IMR-90 (cell line): Measurements from ENCODE around the gene SLFN12L. TPM values are rescaled to one million over a fixed set of nuclear protein-coding genes. Genes with fewer than 3 reads are reported as not detected.
A peak's percentile ranks its signal among the peaks of the same experiment; 100 is the strongest.

Experiments used
- ATAC-seq: fragments of 200-7000 bp; cut with Tn5 transposase; 2 replicates; pipeline ENCODE4 v1.9.1; 2020; ENCODE audit warnings: low read depth, mild to moderate bottlenecking, moderate library complexity
- Bru-seq: library from RNA; stranded (reverse); fragments of 400-500 nt; gene quantifications from one replicate; lab custom pipeline; 2021; lab: Mats Ljungman, UMichigan
- BruChase-seq, 2 experiments: library from RNA; stranded (reverse); fragments of 400-500 nt; gene quantifications; one replicate each; lab custom pipeline; 2021; lab: Mats Ljungman, UMichigan
- BruUV-seq: library from RNA; stranded (reverse); fragments of 400-500 nt; replicated peaks from 2 replicates; lab custom pipeline; 2021; lab: Mats Ljungman, UMichigan
- CTCF ChIA-PET: fragments of 300-600 bp; formaldehyde crosslinking; extraction: SDS; loops from one replicate; lab custom pipeline; 2021; ENCODE audit warnings: antibody characterized with exemption; lab: Yijun Ruan, JAX
- POLR2A ChIA-PET: fragments of 300-600 bp; sonication (Branson Sonifier 250); formaldehyde crosslinking; loops from one replicate; lab custom pipeline; 2022; ENCODE audit warnings: antibody characterized with exemption; ENCODE audit not compliant: unreplicated experiment; lab: Charles Lee
- DNase-seq: peaks from one replicate; pipeline ENCODE4 v3.0.0; 2013
- H2AFZ ChIP-seq: replicated peaks from 2 replicates; pipeline ENCODE3; 2013; ENCODE audit warnings: low read length, mild to moderate bottlenecking; ENCODE audit not compliant: poor library complexity
- H2AK5ac ChIP-seq: 2 replicates; pipeline ENCODE4 v1.6.1; 2013; ENCODE audit warnings: low read depth, low read length, inconsistent platforms
- H2AK9ac ChIP-seq: replicated peaks from 2 replicates; pipeline ENCODE3; 2013; ENCODE audit warnings: mild to moderate bottlenecking, low read depth, low read length, moderate library complexity; ENCODE audit not compliant: poor library complexity
- H2BK120ac ChIP-seq: 2 replicates; pipeline ENCODE4 v1.6.1; 2013; ENCODE audit warnings: low read depth, low read length, inconsistent platforms
- H2BK15ac ChIP-seq: 3 replicates; pipeline ENCODE4 v1.6.1; 2013; ENCODE audit warnings: low read depth, low read length, inconsistent platforms
- H2BK20ac ChIP-seq: 2 replicates; pipeline ENCODE4 v1.6.1; 2013; ENCODE audit warnings: low read depth, mild to moderate bottlenecking, inconsistent platforms, low read length, moderate library complexity
- H2BK5ac ChIP-seq: 2 replicates; pipeline ENCODE4 v1.6.1; 2013; ENCODE audit warnings: mild to moderate bottlenecking, low read depth, low read length, inconsistent platforms; ENCODE audit not compliant: poor library complexity, severe bottlenecking
- H3K14ac ChIP-seq: replicated peaks from 2 replicates; pipeline ENCODE4 v1.6.1; 2013; ENCODE audit warnings: low read depth, low read length, inconsistent platforms
- H3K18ac ChIP-seq: 2 replicates; pipeline ENCODE4 v1.6.1; 2013; ENCODE audit warnings: low read depth, low read length, control low read depth
- H3K23ac ChIP-seq: 2 replicates; pipeline ENCODE4 v1.6.1; 2013; ENCODE audit warnings: low read depth, low read length, inconsistent platforms
- H3K27ac ChIP-seq: 2 replicates; pipeline ENCODE4 v1.5.1; 2013; ENCODE audit warnings: mild to moderate bottlenecking, control low read depth, low read length; ENCODE audit not compliant: insufficient read depth
- H3K27me3 ChIP-seq: 2 replicates; pipeline ENCODE4 v1.6.1; 2013; ENCODE audit warnings: low read length; ENCODE audit not compliant: control insufficient read depth, insufficient read depth
- H3K36me3 ChIP-seq: 2 replicates; pipeline ENCODE4 v1.6.1; 2013; ENCODE audit warnings: low read length, mixed read lengths; ENCODE audit not compliant: control insufficient read depth, insufficient read depth
- H3K4ac ChIP-seq: 2 replicates; pipeline ENCODE4 v1.6.1; 2013; ENCODE audit warnings: low read depth, low read length, inconsistent platforms
- H3K4me1 ChIP-seq: 2 replicates; pipeline ENCODE4 v1.6.1; 2013; ENCODE audit warnings: low read length, mixed read lengths; ENCODE audit not compliant: control insufficient read depth, insufficient read depth
- H3K4me2 ChIP-seq: 2 replicates; pipeline ENCODE4 v1.6.1; 2013; ENCODE audit warnings: low read depth, mild to moderate bottlenecking, control low read depth, low read length, moderate library complexity
- H3K4me3 ChIP-seq: 2 replicates; pipeline ENCODE4 v1.5.1; 2013; ENCODE audit warnings: low read depth, mild to moderate bottlenecking, control low read depth, low read length, moderate library complexity; ENCODE audit not compliant: insufficient read depth
- H3K56ac ChIP-seq: 2 replicates; pipeline ENCODE4 v1.6.1; 2013; ENCODE audit warnings: low read length, inconsistent platforms; ENCODE audit not compliant: insufficient read depth; ENCODE audit errors: extremely low read depth
- H3K79me1 ChIP-seq, 2 experiments: 2 replicates each; pipeline ENCODE4 v1.6.1; 2013; ENCODE audit warnings: low read length in 2 of 2, inconsistent platforms in 1 of 2, low read depth in 1 of 2
- H3K9ac ChIP-seq: 2 replicates; pipeline ENCODE4 v1.6.1; 2013; ENCODE audit warnings: low read depth, low read length, control low read depth
- H3K9me1 ChIP-seq: 2 replicates; pipeline ENCODE4 v1.6.1; 2013; ENCODE audit warnings: low read length, inconsistent platforms; ENCODE audit not compliant: insufficient read depth
- H3K9me3 ChIP-seq: 2 replicates; pipeline ENCODE4 v1.6.1; 2013; ENCODE audit warnings: low read length; ENCODE audit not compliant: control insufficient read depth, insufficient read depth
- H4K20me1 ChIP-seq: 2 replicates; pipeline ENCODE4 v1.6.1; 2013; ENCODE audit warnings: low read length, inconsistent platforms; ENCODE audit not compliant: insufficient read depth
- H4K5ac ChIP-seq: 2 replicates; pipeline ENCODE4 v1.6.1; 2013; ENCODE audit warnings: mild to moderate bottlenecking, low read depth, low read length, control low read depth
- H4K8ac ChIP-seq, 2 experiments: 2 replicates each; pipeline ENCODE4 v1.6.1; 2013; ENCODE audit warnings: low read depth in 2 of 2, low read length in 2 of 2, control low read depth in 1 of 2, inconsistent platforms in 1 of 2
- H4K91ac ChIP-seq: 2 replicates; pipeline ENCODE4 v1.6.1; 2013; ENCODE audit warnings: low read depth, low read length, inconsistent platforms; ENCODE audit not compliant: insufficient read depth
- CEBPB ChIP-seq: IDR thresholded peaks from 2 replicates; pipeline ENCODE4 v1.6.1; 2012; ENCODE audit warnings: low read depth, low read length, improper control_type of control experiment
- FOS ChIP-seq: fragments of 150-350 bp; IDR thresholded peaks from 2 replicates; pipeline ENCODE4 v1.6.1; 2016; ENCODE audit warnings: low read depth, low read length
- MAFK ChIP-seq: IDR thresholded peaks from 2 replicates; pipeline ENCODE4 v1.6.1; 2012; ENCODE audit warnings: low read depth, low read length, improper control_type of control experiment
- NFE2L2 ChIP-seq: fragments of 150-350 bp; IDR thresholded peaks from 2 replicates; pipeline ENCODE4 v1.6.1; 2016; ENCODE audit warnings: low read depth, mild to moderate bottlenecking, low read length
- RFX5 ChIP-seq: IDR thresholded peaks from 2 replicates; pipeline ENCODE4 v1.8.0; 2012; ENCODE audit warnings: low read depth, mild to moderate bottlenecking, low read length, moderate library complexity
- WGBS, 2 experiments: methylation state at CpG; one replicate each; pipeline versions ENCODE4 v1.1.5 to v1.1.7; 2013; ENCODE audit warnings: missing lambda C conversion rate in 2 of 2; ENCODE audit not compliant: insufficient read length in 1 of 2; ENCODE audit errors: extremely low coverage in 2 of 2; 5-methylcytosine and 5-hydroxymethylcytosine counted together
- dilution Hi-C: fragments of 300-500 bp; cut with HindIII; formaldehyde crosslinking; loops from one replicate; pipeline ENCODE4 v1.14.3; 2018; ENCODE audit warnings: low sequenced_read_pairs; ENCODE audit not compliant: unreplicated experiment
- in situ Hi-C: fragments of 300-500 bp; cut with MboI; formaldehyde crosslinking; loops from 3 replicates; pipeline ENCODE4 v1.14.3; 2019; ENCODE audit warnings: low sequenced_read_pairs, inconsistent platforms, mixed read lengths
- intact Hi-C: fragments of 100-400 bp; cut with micrococcal nuclease; formaldehyde crosslinking; loops from 2 replicates; pipeline ENCODE4 v1.10.0; 2022
- long read RNA-seq: library from polyadenylated mRNA; unstranded; transcript quantifications from one replicate; pipeline ENCODE4 v2.0.0, GENCODE V29; 2021; ENCODE audit not compliant: unreplicated experiment
- polyA plus RNA-seq, 3 experiments: library from polyadenylated mRNA; depleted of rRNA; stranded (reverse); fragments of >200 nt; gene quantifications; 2 replicates each; pipeline ENCODE4 v1.2.3, GENCODE V29; 2012; ENCODE audit warnings: low replicate concordance in 1 of 3
- total RNA-seq: library from RNA; depleted of rRNA; stranded (reverse); fragments of >200 nt; gene quantifications from 2 replicates; pipeline ENCODE4 v1.2.3, GENCODE V29; 2012; rRNA removed
- TF ChIP-seq, protein P1 (sequence below): conservative IDR thresholded peaks from 2 replicates; pipeline ENCODE4 v1.5.1; 2012; ENCODE audit warnings: mild to moderate bottlenecking, low read depth, low read length, improper control_type of control experiment
- TF ChIP-seq, protein P2 (sequence below): fragments of 150-350 bp; IDR thresholded peaks from 2 replicates; pipeline ENCODE4 v1.6.1; 2017; ENCODE audit warnings: mild to moderate bottlenecking, antibody characterized with exemption, low read length, low read depth

Gene SLFN12L
- total RNA-seq: under 0.01 and 0.18 TPM in 2 replicates
- 0.04 TPM in 1 of 2 replicates, not detected in the other for polyA plus RNA-seq (2012; rRNA removed)
- not detected in 2 replicates for polyA plus RNA-seq (2012; cell fraction: cytosol; rRNA removed)
- polyA plus RNA-seq (2012; cell fraction: nucleus; rRNA removed; ENCODE audit: low replicate concordance): 0.06 TPM in 1 of 2 replicates, not detected in the other
- Bru-seq, nascent RNA: percentile 15 among the genes with signal in this experiment
- BruChase-seq, experiment 1, labeled RNA remaining after a 6-hour chase: percentile 15 among the genes with signal in this experiment
- BruChase-seq, experiment 2, labeled RNA remaining after a 2-hour chase: percentile 16 among the genes with signal in this experiment
- long read RNA-seq: 0 reads

DNA sequence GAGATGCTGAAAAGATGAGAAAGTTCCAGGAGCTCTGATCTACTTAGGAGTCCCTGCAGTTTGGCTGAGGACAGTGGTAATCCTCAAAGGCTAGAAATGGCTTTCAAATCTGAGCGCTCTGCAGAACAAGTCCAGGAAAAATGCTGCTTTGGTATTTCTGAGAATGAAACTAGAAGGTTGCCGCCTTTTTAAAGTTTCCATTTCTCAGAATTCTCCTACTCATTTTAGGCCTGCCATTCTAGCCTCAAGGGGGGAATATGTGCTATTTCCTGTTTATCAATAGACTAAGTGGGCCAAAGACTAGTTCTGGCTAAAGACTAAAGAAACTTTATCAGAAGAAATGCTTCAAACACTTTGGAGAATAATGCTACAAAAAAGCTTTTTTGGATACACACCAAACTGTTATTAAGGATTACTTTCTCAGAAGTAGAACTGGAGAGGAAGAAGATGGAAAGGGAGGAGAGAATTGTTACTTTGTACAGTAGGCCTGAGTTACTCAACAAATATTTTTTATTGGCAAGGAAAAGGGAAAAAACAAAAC is at the start of gene SLFN12L:
Gene SLFN12L, minus strand, starts transcription at position 78 of the 541 bp plus-strand sequence. CDS start 15,314 bp downstream, outside the sequence.
- ATAC-seq: no peak
- no peak for DNase-seq

More for the DNA sequence above, at the start of gene SLFN12L:
- H2BK20ac ChIP-seq: no peak within 1 kb of the TSS
- H3K23ac ChIP-seq: no peak within 1 kb of the TSS; the same call in 1 of the 2 replicates
- no peaks in the 10 kb centered on the region; the same call in 1 of the 2 replicates for H3K27me3 ChIP-seq
- H2BK5ac ChIP-seq: no peak within 1 kb of the TSS
- ChIA-PET POLR2A (no interaction called here), CTCF (interaction anchor here (1.0 to 3.8 kb wide), 3 partner anchors 12 to 224 kb away, joined by 3 to 18 read pairs (median 3); no protein-coding TSS in a partner anchor)
- H3K36me3 ChIP-seq: no peaks in the 10 kb centered on the region
- dilution Hi-C loops (loop anchor here (25.0 kb wide), 2 partner anchors 225 to 350 kb away; partner anchors contain the start of gene SLC35G3), in situ Hi-C loops (loop anchor here (5.0 to 25.0 kb wide), 3 partner anchors 225 to 1125 kb away; no protein-coding TSS in a partner anchor), intact Hi-C loops (loop anchor here (2.0 kb wide), 2 partner anchors 105 to 295 kb away; partner anchors contain the start of genes SLFN12 and SLFN5)
- H3K4ac ChIP-seq: no peak within 1 kb of the TSS
- H3K79me1 ChIP-seq: no peaks in the 10 kb centered on the region
- TF ChIP-seq, protein P1, sequence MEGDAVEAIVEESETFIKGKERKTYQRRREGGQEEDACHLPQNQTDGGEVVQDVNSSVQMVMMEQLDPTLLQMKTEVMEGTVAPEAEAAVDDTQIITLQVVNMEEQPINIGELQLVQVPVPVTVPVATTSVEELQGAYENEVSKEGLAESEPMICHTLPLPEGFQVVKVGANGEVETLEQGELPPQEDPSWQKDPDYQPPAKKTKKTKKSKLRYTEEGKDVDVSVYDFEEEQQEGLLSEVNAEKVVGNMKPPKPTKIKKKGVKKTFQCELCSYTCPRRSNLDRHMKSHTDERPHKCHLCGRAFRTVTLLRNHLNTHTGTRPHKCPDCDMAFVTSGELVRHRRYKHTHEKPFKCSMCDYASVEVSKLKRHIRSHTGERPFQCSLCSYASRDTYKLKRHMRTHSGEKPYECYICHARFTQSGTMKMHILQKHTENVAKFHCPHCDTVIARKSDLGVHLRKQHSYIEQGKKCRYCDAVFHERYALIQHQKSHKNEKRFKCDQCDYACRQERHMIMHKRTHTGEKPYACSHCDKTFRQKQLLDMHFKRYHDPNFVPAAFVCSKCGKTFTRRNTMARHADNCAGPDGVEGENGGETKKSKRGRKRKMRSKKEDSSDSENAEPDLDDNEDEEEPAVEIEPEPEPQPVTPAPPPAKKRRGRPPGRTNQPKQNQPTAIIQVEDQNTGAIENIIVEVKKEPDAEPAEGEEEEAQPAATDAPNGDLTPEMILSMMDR: no peak
- TF ChIP-seq, protein P2, sequence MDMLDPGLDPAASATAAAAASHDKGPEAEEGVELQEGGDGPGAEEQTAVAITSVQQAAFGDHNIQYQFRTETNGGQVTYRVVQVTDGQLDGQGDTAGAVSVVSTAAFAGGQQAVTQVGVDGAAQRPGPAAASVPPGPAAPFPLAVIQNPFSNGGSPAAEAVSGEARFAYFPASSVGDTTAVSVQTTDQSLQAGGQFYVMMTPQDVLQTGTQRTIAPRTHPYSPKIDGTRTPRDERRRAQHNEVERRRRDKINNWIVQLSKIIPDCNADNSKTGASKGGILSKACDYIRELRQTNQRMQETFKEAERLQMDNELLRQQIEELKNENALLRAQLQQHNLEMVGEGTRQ: no peak
- TF ChIP-seq CEBPB (no peak), FOS (no peak), NFE2L2 (no peak), RFX5 (no peak), MAFK (no peak)
- no peak within 1 kb of the TSS for H3K14ac ChIP-seq
- H4K91ac ChIP-seq: no peak within 1 kb of the TSS
- H2AFZ ChIP-seq: no peak within 1 kb of the TSS
- no peak within 1 kb of the TSS for H4K8ac ChIP-seq
- BruUV-seq: no TSS peak
- no peak within 1 kb of the TSS for H3K56ac ChIP-seq
- no peaks in the 10 kb centered on the region for H3K9me1 ChIP-seq
- H3K9me3 ChIP-seq: no peaks in the 10 kb centered on the region
- H2AK5ac ChIP-seq: no peak within 1 kb of the TSS
- no peak within 1 kb of the TSS for H2BK15ac ChIP-seq
- H2AK9ac ChIP-seq: no peak within 1 kb of the TSS
- no peak within 1 kb of the TSS for H3K4me2 ChIP-seq
- H3K9ac ChIP-seq: no peak within 1 kb of the TSS
- no peaks in the 10 kb centered on the region for H3K4me1 ChIP-seq
- H3K18ac ChIP-seq: no peak within 1 kb of the TSS
- no peak within 1 kb of the TSS for H4K5ac ChIP-seq
- H4K20me1 ChIP-seq: no peaks in the 10 kb centered on the region
- H2BK120ac ChIP-seq: no peak within 1 kb of the TSS; the same call in 1 of the 2 replicates
- WGBS, 2 experiments: no CpG with 5 or more reads among the region's 2 CpGs
- no peak within 1 kb of the TSS for H3K27ac ChIP-seq
- no peak within 1 kb of the TSS for H3K4me3 ChIP-seq
